GM12878 (cell line): ENCODE measurements around the gene MYO16. TPM values are rescaled to one million over a fixed set of nuclear protein-coding genes. Genes with fewer than 3 reads are reported as not detected.
A peak's percentile ranks its signal among the peaks of the same experiment; 100 is the strongest.

ENCODE experiments used
- BCL11A ChIP-seq: IDR thresholded peaks from 2 replicates; pipeline ENCODE4 v1.6.1; 2011; ENCODE audit warnings: low read depth, low read length
- CBX3 ChIP-seq: fragments of 200-600 bp; sonication (generic); IDR thresholded peaks from 2 replicates; pipeline ENCODE4 v1.6.1; 2016; ENCODE audit warnings: low read depth, borderline replicate concordance
- EP300 ChIP-seq, 2 experiments: fragments of 150-350 bp in 1 of 2; IDR thresholded peaks; 2 replicates each; pipeline ENCODE4 v1.6.1; 2011 to 2012; ENCODE audit warnings: low read depth in 2 of 2, low read length in 2 of 2, borderline replicate concordance in 1 of 2, improper control_type of control experiment in 1 of 2, inconsistent platforms in 1 of 2; ENCODE audit not compliant: control insufficient read depth in 1 of 2
- GABPA ChIP-seq: IDR thresholded peaks from 2 replicates; pipeline ENCODE4 v1.6.1; 2014; ENCODE audit warnings: antibody characterized with exemption, low read depth, mild to moderate bottlenecking, inconsistent platforms
- HCFC1 ChIP-seq: fragments of 150-350 bp; IDR thresholded peaks from 2 replicates; pipeline ENCODE4 v1.6.1; 2014; ENCODE audit warnings: low read length
- HDAC6 ChIP-seq: fragments of 200-600 bp; sonication (generic); IDR thresholded peaks from one replicate; pipeline ENCODE4 v1.8.0; 2017; ENCODE audit warnings: antibody characterized with exemption; ENCODE audit not compliant: unreplicated experiment
- RBBP5 ChIP-seq: fragments of 200-600 bp; sonication (generic); conservative IDR thresholded peaks from 2 replicates; pipeline ENCODE4 v1.6.1; 2016
- SMAD1 ChIP-seq: fragments of 450-650 bp; IDR thresholded peaks from 2 replicates; pipeline ENCODE4 v1.6.1; 2018; ENCODE audit warnings: mild to moderate bottlenecking, low read depth; ENCODE audit not compliant: partially characterized antibody
- TCF3 ChIP-seq: IDR thresholded peaks from 2 replicates; pipeline ENCODE4 v1.6.1; 2012; ENCODE audit warnings: low read depth, mild to moderate bottlenecking, low read length, borderline replicate concordance; ENCODE audit not compliant: insufficient read depth
- polyA plus RNA-seq, 11 experiments: library from polyadenylated mRNA; depleted of rRNA in 4 of 11; unstranded in 6 of 11; stranded (reverse) in 5 of 11; fragments of >200 nt; fragmentation: Nextera tagmentation in 4 of 11; fragmentation: Illumina TruSeq in 1 of 11; extraction: Ambion mirVana in 4 of 11; extraction: Trizol in 1 of 11; gene quantifications; 1 replicate in 1 of 11; 2 replicates in 10 of 11; pipeline versions ENCODE4 v1.2.1 to v1.2.3, GENCODE V29; 2011 to 2016; ENCODE audit warnings: inconsistent platforms in 2 of 11, missing spikeins in 2 of 11, low read depth in 1 of 11
- total RNA-seq, 4 experiments: library from RNA; depleted of rRNA in 3 of 4; stranded (reverse); fragments of >200 nt in 3 of 4; fragmentation: Illumina TruSeq in 1 of 4; extraction: Trizol in 1 of 4; gene quantifications; 2 replicates each; pipeline versions ENCODE4 v1.2.1 to v1.2.3, GENCODE V29; 2013 to 2021
- TF ChIP-seq, protein P1 (sequence below): fragments of 450-650 bp; IDR thresholded peaks from 2 replicates; pipeline ENCODE4 v1.6.1; 2016; ENCODE audit warnings: mild to moderate bottlenecking, moderate library complexity, borderline replicate concordance
- TF ChIP-seq, protein P2 (sequence below): fragments of 450-650 bp; IDR thresholded peaks from 2 replicates; pipeline ENCODE4 v1.6.1; 2014; ENCODE audit warnings: mild to moderate bottlenecking
- TF ChIP-seq, protein P3 (sequence below): fragments of 450-650 bp; IDR thresholded peaks from 2 replicates; pipeline ENCODE4 v1.6.1; 2016; ENCODE audit warnings: mild to moderate bottlenecking
- TF ChIP-seq, protein P4 (sequence below): IDR thresholded peaks from 2 replicates; pipeline ENCODE4 v1.6.1; 2011; ENCODE audit warnings: mild to moderate bottlenecking, low read depth, low read length, moderate library complexity; ENCODE audit not compliant: insufficient replicate concordance
- TF ChIP-seq, protein P5 (sequence below): fragments of 450-650 bp; IDR thresholded peaks from 2 replicates; pipeline ENCODE4 v1.6.1; 2016; ENCODE audit warnings: mild to moderate bottlenecking
- TF ChIP-seq, protein P6 (sequence below): fragments of 150-350 bp; IDR thresholded peaks from 2 replicates; pipeline ENCODE4 v1.6.1; 2014; ENCODE audit warnings: mild to moderate bottlenecking, low read depth, low read length

The MYO16 gene
- total and polyA plus RNA-seq, 10 of the 15 experiments (the other 5 are each of a cell fraction or from before 2014, with no cell fraction given): under 0.01 to 1.7 (median 0.05) TPM; not detected in 4

DNA sequence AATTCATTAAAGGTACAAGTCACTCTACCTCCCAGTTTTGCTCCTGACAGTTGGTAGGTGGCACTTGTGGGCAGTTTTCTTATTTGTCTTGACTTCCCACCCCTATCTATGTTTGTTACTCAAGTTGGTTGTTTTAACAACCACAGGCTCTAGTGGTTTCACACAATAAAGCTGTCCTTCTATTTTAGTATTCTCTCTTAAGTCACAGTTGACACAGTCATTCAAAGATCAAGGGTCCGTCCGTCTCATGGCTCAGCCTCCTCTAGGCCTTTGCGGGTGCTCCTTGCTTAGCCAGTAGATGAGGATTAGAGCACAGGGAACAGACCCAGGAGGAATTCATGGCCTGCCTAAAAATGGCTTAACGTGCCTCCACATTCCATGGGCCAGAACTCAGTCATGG lies 583.2 kb downstream of the MYO16 start (continued):
- TF ChIP-seq, protein P1, sequence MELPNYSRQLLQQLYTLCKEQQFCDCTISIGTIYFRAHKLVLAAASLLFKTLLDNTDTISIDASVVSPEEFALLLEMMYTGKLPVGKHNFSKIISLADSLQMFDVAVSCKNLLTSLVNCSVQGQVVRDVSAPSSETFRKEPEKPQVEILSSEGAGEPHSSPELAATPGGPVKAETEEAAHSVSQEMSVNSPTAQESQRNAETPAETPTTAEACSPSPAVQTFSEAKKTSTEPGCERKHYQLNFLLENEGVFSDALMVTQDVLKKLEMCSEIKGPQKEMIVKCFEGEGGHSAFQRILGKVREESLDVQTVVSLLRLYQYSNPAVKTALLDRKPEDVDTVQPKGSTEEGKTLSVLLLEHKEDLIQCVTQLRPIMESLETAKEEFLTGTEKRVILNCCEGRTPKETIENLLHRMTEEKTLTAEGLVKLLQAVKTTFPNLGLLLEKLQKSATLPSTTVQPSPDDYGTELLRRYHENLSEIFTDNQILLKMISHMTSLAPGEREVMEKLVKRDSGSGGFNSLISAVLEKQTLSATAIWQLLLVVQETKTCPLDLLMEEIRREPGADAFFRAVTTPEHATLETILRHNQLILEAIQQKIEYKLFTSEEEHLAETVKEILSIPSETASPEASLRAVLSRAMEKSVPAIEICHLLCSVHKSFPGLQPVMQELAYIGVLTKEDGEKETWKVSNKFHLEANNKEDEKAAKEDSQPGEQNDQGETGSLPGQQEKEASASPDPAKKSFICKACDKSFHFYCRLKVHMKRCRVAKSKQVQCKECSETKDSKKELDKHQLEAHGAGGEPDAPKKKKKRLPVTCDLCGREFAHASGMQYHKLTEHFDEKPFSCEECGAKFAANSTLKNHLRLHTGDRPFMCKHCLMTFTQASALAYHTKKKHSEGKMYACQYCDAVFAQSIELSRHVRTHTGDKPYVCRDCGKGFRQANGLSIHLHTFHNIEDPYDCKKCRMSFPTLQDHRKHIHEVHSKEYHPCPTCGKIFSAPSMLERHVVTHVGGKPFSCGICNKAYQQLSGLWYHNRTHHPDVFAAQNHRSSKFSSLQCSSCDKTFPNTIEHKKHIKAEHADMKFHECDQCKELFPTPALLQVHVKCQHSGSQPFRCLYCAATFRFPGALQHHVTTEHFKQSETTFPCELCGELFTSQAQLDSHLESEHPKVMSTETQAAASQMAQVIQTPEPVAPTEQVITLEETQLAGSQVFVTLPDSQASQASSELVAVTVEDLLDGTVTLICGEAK: no peak
- TF ChIP-seq SMAD1 (no peak), GABPA (no peak), CBX3 (no peak), BCL11A (no peak), HCFC1 (no peak), HDAC6 (no peak), RBBP5 (no peak), EP300 (IDR thresholded peaks at IDR 0.05; ENCODE audit: borderline replicate concordance in 1 of 2, control insufficient read depth in 1 of 2, low read depth in 2 of 2, low read length in 2 of 2) (peak; percentile 40 to 71; a peak in 2 of 4 replicates), TCF3 (no peak)
- TF ChIP-seq, protein P2, sequence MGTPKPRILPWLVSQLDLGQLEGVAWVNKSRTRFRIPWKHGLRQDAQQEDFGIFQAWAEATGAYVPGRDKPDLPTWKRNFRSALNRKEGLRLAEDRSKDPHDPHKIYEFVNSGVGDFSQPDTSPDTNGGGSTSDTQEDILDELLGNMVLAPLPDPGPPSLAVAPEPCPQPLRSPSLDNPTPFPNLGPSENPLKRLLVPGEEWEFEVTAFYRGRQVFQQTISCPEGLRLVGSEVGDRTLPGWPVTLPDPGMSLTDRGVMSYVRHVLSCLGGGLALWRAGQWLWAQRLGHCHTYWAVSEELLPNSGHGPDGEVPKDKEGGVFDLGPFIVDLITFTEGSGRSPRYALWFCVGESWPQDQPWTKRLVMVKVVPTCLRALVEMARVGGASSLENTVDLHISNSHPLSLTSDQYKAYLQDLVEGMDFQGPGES: no peak
- TF ChIP-seq, protein P3, sequence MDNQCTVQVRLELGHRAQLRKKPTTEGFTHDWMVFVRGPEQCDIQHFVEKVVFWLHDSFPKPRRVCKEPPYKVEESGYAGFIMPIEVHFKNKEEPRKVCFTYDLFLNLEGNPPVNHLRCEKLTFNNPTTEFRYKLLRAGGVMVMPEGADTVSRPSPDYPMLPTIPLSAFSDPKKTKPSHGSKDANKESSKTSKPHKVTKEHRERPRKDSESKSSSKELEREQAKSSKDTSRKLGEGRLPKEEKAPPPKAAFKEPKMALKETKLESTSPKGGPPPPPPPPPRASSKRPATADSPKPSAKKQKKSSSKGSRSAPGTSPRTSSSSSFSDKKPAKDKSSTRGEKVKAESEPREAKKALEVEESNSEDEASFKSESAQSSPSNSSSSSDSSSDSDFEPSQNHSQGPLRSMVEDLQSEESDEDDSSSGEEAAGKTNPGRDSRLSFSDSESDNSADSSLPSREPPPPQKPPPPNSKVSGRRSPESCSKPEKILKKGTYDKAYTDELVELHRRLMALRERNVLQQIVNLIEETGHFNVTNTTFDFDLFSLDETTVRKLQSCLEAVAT: 0 out of 2 replicates have a peak, but pooled peaks have one; percentile 44
- TF ChIP-seq, protein P4, sequence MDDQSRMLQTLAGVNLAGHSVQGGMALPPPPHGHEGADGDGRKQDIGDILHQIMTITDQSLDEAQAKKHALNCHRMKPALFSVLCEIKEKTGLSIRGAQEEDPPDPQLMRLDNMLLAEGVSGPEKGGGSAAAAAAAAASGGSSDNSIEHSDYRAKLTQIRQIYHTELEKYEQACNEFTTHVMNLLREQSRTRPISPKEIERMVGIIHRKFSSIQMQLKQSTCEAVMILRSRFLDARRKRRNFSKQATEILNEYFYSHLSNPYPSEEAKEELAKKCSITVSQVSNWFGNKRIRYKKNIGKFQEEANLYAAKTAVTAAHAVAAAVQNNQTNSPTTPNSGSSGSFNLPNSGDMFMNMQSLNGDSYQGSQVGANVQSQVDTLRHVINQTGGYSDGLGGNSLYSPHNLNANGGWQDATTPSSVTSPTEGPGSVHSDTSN: no peak
- TF ChIP-seq, protein P5, sequence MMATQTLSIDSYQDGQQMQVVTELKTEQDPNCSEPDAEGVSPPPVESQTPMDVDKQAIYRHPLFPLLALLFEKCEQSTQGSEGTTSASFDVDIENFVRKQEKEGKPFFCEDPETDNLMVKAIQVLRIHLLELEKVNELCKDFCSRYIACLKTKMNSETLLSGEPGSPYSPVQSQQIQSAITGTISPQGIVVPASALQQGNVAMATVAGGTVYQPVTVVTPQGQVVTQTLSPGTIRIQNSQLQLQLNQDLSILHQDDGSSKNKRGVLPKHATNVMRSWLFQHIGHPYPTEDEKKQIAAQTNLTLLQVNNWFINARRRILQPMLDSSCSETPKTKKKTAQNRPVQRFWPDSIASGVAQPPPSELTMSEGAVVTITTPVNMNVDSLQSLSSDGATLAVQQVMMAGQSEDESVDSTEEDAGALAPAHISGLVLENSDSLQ: peak; percentile 62; the same call in 1 of the 2 replicates
- TF ChIP-seq, protein P6, sequence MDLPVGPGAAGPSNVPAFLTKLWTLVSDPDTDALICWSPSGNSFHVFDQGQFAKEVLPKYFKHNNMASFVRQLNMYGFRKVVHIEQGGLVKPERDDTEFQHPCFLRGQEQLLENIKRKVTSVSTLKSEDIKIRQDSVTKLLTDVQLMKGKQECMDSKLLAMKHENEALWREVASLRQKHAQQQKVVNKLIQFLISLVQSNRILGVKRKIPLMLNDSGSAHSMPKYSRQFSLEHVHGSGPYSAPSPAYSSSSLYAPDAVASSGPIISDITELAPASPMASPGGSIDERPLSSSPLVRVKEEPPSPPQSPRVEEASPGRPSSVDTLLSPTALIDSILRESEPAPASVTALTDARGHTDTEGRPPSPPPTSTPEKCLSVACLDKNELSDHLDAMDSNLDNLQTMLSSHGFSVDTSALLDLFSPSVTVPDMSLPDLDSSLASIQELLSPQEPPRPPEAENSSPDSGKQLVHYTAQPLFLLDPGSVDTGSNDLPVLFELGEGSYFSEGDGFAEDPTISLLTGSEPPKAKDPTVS: no peak
